Esophagus muscularis mucosa (tissue), 4 donors: Measurements from ENCODE around the gene FMN1. TPM values are rescaled to one million over a fixed set of nuclear protein-coding genes. Genes with fewer than 3 reads are reported as not detected.

Experiments
- DNase-seq: peaks from one replicate; pipeline ENCODE4 v3.0.0-alpha.2; 2017; ENCODE audit errors: extremely low spot score
- H3K27ac ChIP-seq, 4 donors: fragments of 200-600 bp; sonication (generic); replicated peaks in 1 of 4; 1 replicate in 3 of 4; 2 replicates in 1 of 4; pipeline ENCODE4 v1.5.1; 2016 to 2019; ENCODE audit warnings: mild to moderate bottlenecking in 1 of 4
- H3K27me3 ChIP-seq, 4 donors: fragments of 200-600 bp; sonication (generic); one replicate each; pipeline versions ENCODE4 v1.5.1 to v1.6.0; 2016 to 2019
- H3K36me3 ChIP-seq, 4 donors: fragments of 200-600 bp; sonication (generic); one replicate each; pipeline ENCODE4 v1.5.1; 2016 to 2019
- H3K4me1 ChIP-seq, 4 donors: fragments of 200-600 bp; sonication (generic); one replicate each; pipeline ENCODE4 v1.5.1; 2016 to 2019
- H3K4me3 ChIP-seq, 4 donors: fragments of 200-600 bp; sonication (generic); 1 replicate in 2 of 4; 2 replicates in 2 of 4; pipeline ENCODE4 v1.5.1; 2016 to 2019; ENCODE audit warnings: mild to moderate bottlenecking in 4 of 4, moderate library complexity in 1 of 4
- H3K9me3 ChIP-seq, 4 donors: fragments of 200-600 bp; sonication (generic); 1 replicate in 3 of 4; 2 replicates in 1 of 4; pipeline ENCODE4 v1.5.1; 2016 to 2019
- CTCF ChIP-seq, 3 experiments: fragments of 200-600 bp in 2 of 3; fragments of 450-650 bp in 1 of 3; sonication (generic) in 2 of 3; IDR thresholded peaks; one replicate each; pipeline ENCODE4 v1.5.1; 2017 to 2019; ENCODE audit warnings: antibody characterized with exemption in 3 of 3, mild to moderate bottlenecking in 2 of 3, moderate library complexity in 1 of 3
- EP300 ChIP-seq: sonication (generic); formaldehyde crosslinking; IDR thresholded peaks from one replicate; pipeline ENCODE4 v1.6.1; 2017; ENCODE audit warnings: antibody characterized with exemption
- POLR2A ChIP-seq: fragments of 450-650 bp; IDR thresholded peaks from one replicate; pipeline ENCODE4 v1.6.1; 2017; ENCODE audit warnings: antibody characterized with exemption, moderate library complexity, mild to moderate bottlenecking, low read depth
- POLR2AphosphoS5 ChIP-seq, 2 donors: sonication (generic); formaldehyde crosslinking; IDR thresholded peaks; one replicate each; pipeline ENCODE4 v1.6.1; 2017; ENCODE audit warnings: antibody characterized with exemption in 2 of 2
- WGBS: methylation state at CpG from one replicate; pipeline ENCODE4 v1.1.5; 2018; 5-methylcytosine and 5-hydroxymethylcytosine counted together
- intact Hi-C: fragments of 100-400 bp; cut with DNase I; formaldehyde crosslinking; loops from one replicate; pipeline ENCODE4 v1.15.1; 2023
- total RNA-seq, 4 donors: library from RNA; depleted of rRNA; stranded (reverse); fragments of >200 nt; gene quantifications; one replicate each; pipeline versions ENCODE4 v1.1.0 to v1.2.1, GENCODE V29; 2016

Gene FMN1
- total RNA-seq, 4 donors from 2014 or later: 4.8 to 12.5 (median 8.6) TPM

- no peak overlapping the region for H3K4me3 ChIP-seq
- TF ChIP-seq POLR2A: no peak
- TF ChIP-seq EP300: no peak
- TF ChIP-seq CTCF (IDR thresholded peaks at IDR 0.05): no peak
- no peak for TF ChIP-seq POLR2AphosphoS5 (IDR thresholded peaks at IDR 0.05)
- no peak overlapping the region for H3K27ac ChIP-seq
- no peak for DNase-seq
- no peaks in the 10 kb centered on the region for H3K27me3 ChIP-seq
- H3K9me3 ChIP-seq: peaks cover 0 to 7% (median 0%) of the 10 kb centered on the region in 4 donors
- intact Hi-C loops: no loop called here
- H3K36me3 ChIP-seq: no peaks in the 10 kb centered on the region
- 90% methylated on average over 4 of the region's 4 CpGs for WGBS
- no peaks in the 10 kb centered on the region for H3K4me1 ChIP-seq
Observed at GRCh38 chr15:32778391-32779176, 415.9 kb downstream of the FMN1 start.

- Histone ChIP-seq H3K36me3 (no peaks in the 10 kb centered on the region), H3K27me3 (no peaks in the 10 kb centered on the region), H3K9me3 (peaks cover 0 to 7% (median 0%) of the 10 kb centered on the region in 4 donors), H3K4me1 (no peaks in the 10 kb centered on the region), H3K27ac (no peak overlapping the region), H3K4me3 (no peak overlapping the region)
- no peak for DNase-seq
- 83% methylated on average over 3 of the region's 3 CpGs for WGBS
- intact Hi-C loops: no loop called here
- TF ChIP-seq CTCF (IDR thresholded peaks at IDR 0.05): no peak
- no peak for TF ChIP-seq POLR2AphosphoS5 (IDR thresholded peaks at IDR 0.05)
- TF ChIP-seq POLR2A: no peak
- no peak for TF ChIP-seq EP300
Observed at GRCh38 chr15:32775103-32775502, 419.4 kb downstream of the FMN1 start.

GRCh38 chr15:32774022-32774421 lies 420.5 kb downstream of the FMN1 start:
- H3K36me3 ChIP-seq: no peaks in the 10 kb centered on the region
- H3K27me3 ChIP-seq: no peaks in the 10 kb centered on the region
- H3K27ac ChIP-seq: no peak overlapping the region
- H3K4me3 ChIP-seq: no peak overlapping the region
- no peaks in the 10 kb centered on the region for H3K4me1 ChIP-seq
- 85% methylated on average over 4 of the region's 4 CpGs for WGBS
- intact Hi-C loops: no loop called here
- DNase-seq: no peak
- no peak for TF ChIP-seq CTCF (IDR thresholded peaks at IDR 0.05)
- TF ChIP-seq POLR2AphosphoS5 (IDR thresholded peaks at IDR 0.05): no peak
- no peak for TF ChIP-seq EP300
- no peak for TF ChIP-seq POLR2A
- H3K9me3 ChIP-seq: peaks cover 0 to 5% (median 0%) of the 10 kb centered on the region in 4 donors

GRCh38 chr15:32767236-32767635 lies 427.3 kb downstream of the FMN1 start:
- Histone ChIP-seq H3K36me3 (no peaks in the 10 kb centered on the region), H3K4me3 (no peak overlapping the region), H3K9me3 (no peaks in the 10 kb centered on the region), H3K27me3 (no peaks in the 10 kb centered on the region), H3K27ac (no peak overlapping the region), H3K4me1 (no peaks in the 10 kb centered on the region)
- no peak for DNase-seq
- TF ChIP-seq EP300 (no peak), CTCF (IDR thresholded peaks at IDR 0.05) (no peak), POLR2A (no peak), POLR2AphosphoS5 (IDR thresholded peaks at IDR 0.05) (no peak)
- 100% methylated on average over 1 of the region's 1 CpG for WGBS
- intact Hi-C loops: no loop called here
